ENCODE measurements around the gene NDOR1. TPM values are rescaled to one million over a fixed set of nuclear protein-coding genes. Genes with fewer than 3 reads are reported as not detected.

NDOR1 gene
- total RNA-seq, 1 donor from 2014 or later: 28.0 TPM

DNA sequence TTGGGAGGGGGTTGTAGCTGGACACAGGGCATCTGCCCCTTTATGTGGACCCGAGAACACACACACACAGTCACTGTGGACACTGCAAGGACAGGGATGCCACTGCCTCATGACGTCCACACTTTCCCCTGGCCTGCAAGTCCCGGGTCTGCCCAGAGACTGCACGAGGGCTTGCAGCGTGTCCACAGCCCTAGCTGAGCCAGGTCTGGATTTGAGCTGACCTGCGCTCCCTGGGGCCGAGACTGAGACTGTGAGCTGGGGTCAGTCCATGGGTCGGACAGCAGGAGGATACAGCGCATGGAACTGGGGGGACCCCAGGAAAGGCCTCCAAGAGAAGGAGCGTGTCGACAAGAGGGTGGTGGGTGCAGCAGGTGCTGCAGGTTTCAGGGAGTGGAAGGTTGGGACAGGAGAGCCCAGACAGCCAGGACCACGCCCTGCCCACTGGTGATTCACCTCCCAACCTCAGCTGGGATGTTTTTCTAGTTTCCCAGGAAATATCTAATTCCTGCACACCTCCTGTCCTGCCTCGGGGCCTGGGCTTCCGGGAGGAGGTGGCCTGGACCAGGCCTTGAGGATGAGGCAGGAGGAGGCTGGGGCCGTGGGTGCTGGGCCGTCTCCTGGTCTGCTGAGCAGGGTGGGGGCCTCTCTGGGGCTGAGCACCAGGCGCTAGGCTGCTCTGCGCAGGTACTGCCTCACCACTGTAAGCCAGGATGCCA is 21.0 kb downstream of the NDOR1 start:
- H3K27ac Mint-ChIP-seq: no peak overlapping the region
- no peak for DNase-seq (ENCODE audit: extremely low spot score, unreplicated experiment)
- H3K36me3 Mint-ChIP-seq: no peaks in the 10 kb centered on the region
- TF ChIP-seq, protein P1, sequence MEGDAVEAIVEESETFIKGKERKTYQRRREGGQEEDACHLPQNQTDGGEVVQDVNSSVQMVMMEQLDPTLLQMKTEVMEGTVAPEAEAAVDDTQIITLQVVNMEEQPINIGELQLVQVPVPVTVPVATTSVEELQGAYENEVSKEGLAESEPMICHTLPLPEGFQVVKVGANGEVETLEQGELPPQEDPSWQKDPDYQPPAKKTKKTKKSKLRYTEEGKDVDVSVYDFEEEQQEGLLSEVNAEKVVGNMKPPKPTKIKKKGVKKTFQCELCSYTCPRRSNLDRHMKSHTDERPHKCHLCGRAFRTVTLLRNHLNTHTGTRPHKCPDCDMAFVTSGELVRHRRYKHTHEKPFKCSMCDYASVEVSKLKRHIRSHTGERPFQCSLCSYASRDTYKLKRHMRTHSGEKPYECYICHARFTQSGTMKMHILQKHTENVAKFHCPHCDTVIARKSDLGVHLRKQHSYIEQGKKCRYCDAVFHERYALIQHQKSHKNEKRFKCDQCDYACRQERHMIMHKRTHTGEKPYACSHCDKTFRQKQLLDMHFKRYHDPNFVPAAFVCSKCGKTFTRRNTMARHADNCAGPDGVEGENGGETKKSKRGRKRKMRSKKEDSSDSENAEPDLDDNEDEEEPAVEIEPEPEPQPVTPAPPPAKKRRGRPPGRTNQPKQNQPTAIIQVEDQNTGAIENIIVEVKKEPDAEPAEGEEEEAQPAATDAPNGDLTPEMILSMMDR (conservative IDR thresholded peaks at IDR 0.05): no peak
- H3K9me3 Mint-ChIP-seq: no peaks in the 10 kb centered on the region
- H3K4me3 Mint-ChIP-seq: peak overlapping the region; percentile 41
- peaks cover 5% of the 10 kb centered on the region for H3K4me1 Mint-ChIP-seq (ENCODE audit: unreplicated experiment)
- H3K27me3 Mint-ChIP-seq: peaks cover 3% of the 10 kb centered on the region

DNA sequence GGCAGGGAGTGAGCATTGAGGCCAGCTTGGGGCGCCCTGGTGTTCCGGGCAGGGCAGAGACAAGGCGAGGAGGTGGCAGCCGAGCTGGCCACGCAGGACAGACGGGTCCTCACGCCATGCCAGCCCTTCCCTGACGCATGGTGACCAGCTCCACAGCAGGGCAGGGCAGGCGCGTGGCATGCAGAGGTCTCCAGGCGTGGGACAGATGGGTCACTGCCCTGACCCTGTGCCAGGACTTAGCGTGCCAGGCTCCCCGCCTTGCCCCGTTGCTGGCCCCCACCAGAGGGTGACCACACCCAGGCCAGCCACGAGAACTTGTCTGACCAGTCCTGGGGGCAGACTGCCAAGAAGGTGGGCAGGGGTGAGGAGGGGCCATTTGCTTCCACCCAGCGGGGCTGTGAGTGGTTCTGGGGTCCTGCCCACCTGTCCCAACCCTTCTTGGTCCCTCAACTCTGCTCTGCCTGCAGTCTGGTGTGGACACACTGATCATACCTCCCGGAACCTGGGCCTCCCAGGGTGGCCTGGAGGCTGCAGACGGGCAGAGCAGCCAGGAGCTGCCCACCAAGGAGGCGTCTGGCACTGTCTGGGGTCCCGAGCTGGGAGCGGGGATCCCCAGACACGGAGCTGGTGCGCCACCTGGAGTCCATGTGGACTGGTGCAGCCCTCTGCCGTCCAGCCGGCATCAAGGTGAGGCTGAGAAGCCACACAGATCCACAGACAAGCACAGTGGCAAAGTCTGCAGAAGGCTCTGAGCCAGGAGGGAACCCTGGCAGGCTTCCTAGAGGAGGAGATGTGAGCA is 21.8 kb downstream of the NDOR1 start, which contains the start of gene RNF224:
Gene RNF224 (plus strand): TSS at position 449 of the 799 bp plus-strand sequence. CDS start 834 bp downstream, outside the sequence.
- peak within 1 kb of the TSS; percentile 75 for H3K4me3 Mint-ChIP-seq
- no peaks in the 10 kb centered on the region for H3K9me3 Mint-ChIP-seq
- peak; percentile 87 for DNase-seq (ENCODE audit: extremely low spot score, unreplicated experiment)
- peak within 1 kb of the TSS; percentile 91 for H3K27ac Mint-ChIP-seq
- H3K27me3 Mint-ChIP-seq: peaks cover 3% of the 10 kb centered on the region
- TF ChIP-seq, protein P1 (conservative IDR thresholded peaks at IDR 0.05): peak; percentile 92
- no peaks in the 10 kb centered on the region for H3K36me3 Mint-ChIP-seq
- H3K4me1 Mint-ChIP-seq (ENCODE audit: unreplicated experiment): peaks cover 5% of the 10 kb centered on the region

DNA sequence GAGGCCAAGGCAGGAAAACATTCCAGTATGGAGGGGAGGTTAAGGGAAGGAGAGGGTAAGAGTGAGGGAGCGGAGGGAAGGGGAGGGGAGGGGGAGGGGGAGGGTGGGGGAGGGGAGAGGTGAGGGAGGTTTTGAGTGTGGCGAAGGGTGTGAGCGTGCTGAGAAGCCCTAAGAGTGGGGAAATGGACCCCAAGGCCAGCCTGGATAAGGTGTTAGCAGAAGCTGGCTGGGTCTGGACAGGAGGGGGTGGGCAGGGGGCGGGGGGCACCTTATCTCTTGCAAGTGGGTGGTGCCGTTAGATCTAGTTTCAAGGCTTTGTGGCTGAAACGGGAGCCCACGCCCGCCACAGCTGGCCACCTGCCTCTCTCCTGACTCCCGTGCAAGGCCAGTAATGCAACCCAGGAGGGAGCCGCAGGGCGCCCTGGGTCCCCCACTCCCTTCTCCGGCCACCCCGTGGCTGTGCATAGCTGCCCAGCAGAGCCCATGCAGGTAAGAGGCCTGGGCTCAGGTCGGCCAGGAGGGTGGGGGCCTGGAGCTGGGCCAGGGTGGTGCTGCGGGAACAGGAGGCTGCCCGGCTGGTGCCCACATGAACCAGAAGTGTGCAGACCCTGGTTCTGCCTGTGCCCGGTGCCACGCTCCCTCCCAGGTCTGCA is 22.5 kb downstream of the NDOR1 start:
- peak overlapping the region; percentile 75 for H3K4me3 Mint-ChIP-seq
- DNase-seq (ENCODE audit: extremely low spot score, unreplicated experiment): no peak
- peaks cover 3% of the 10 kb centered on the region for H3K27me3 Mint-ChIP-seq
- no peaks in the 10 kb centered on the region for H3K36me3 Mint-ChIP-seq
- TF ChIP-seq, protein P1 (conservative IDR thresholded peaks at IDR 0.05): no peak
- peaks cover 5% of the 10 kb centered on the region for H3K4me1 Mint-ChIP-seq (ENCODE audit: unreplicated experiment)
- peak overlapping the region; percentile 91 for H3K27ac Mint-ChIP-seq
- H3K9me3 Mint-ChIP-seq: no peaks in the 10 kb centered on the region

DNA sequence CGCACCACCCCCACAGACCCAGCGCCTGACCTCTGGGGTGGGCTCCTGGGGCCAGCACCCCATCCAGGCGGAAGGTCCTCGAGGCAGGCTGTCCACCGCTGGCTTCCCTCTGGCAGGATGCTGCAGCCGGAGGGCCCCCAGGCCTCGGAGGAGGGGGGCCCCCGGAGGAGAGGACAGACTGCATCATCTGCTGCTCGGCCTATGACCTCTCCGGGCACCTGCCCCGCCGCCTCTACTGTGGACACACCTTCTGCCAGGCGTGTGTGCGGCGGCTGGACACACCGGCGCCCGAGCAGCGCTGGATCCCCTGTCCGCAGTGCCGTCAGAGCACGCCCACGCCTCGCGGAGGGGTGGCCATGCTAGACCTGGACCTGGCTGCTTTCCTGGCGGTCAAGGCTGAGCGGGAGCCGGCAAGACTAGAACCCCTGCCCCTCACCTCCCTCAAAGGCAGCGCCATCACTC is 23.0 kb downstream of the NDOR1 start:
- Mint-ChIP-seq H3K4me1 (ENCODE audit: unreplicated experiment) (peaks cover 5% of the 10 kb centered on the region), H3K4me3 (no peak overlapping the region), H3K9me3 (no peaks in the 10 kb centered on the region), H3K27me3 (peaks cover 3% of the 10 kb centered on the region), H3K27ac (no peak overlapping the region), H3K36me3 (no peaks in the 10 kb centered on the region)
- no peak for DNase-seq (ENCODE audit: extremely low spot score, unreplicated experiment)
- TF ChIP-seq, protein P1 (conservative IDR thresholded peaks at IDR 0.05): no peak

Data from type B pancreatic cell (in vitro differentiated cells).